CD1c-positive myeloid dendritic cell (primary cell): ENCODE measurements around the gene RNF2.
"Not testable (repeated sequence)": the region's sequence is repeated elsewhere in the genome, so short reads cannot be mapped to it uniquely, and the experiment has no call there.

Experiments
- DNase-seq: peaks from one replicate; pipeline ENCODE4 v3.0.0-alpha.2; 2016; ENCODE audit errors: extremely low spot score

RNF2 gene

GRCh38 chr1:185044981-185045813 is at the start of gene RNF2:
Gene RNF2, plus strand, starts transcription at chr1:185045558. Its CDS starts 41,996 bp downstream, at chr1:185087554.
- DNase-seq, result peak; percentile 88

GRCh38 chr1:184999974-185000373 is 45.4 kb upstream of the RNF2 start:
- not testable (repeated sequence) for DNase-seq

- not testable (repeated sequence) for DNase-seq
Observed at GRCh38 chr1:185001312-185001880, 44.0 kb upstream of the RNF2 start.

GRCh38 chr1:185008838-185009237 is 36.5 kb upstream of the RNF2 start:
- no peak for DNase-seq

GRCh38 chr1:185010361-185010760 is 35.0 kb upstream of the RNF2 start:
- no peak for DNase-seq

- peak; percentile 14 for DNase-seq
Observed at GRCh38 chr1:185014941-185015340, 30.4 kb upstream of the RNF2 start.

- no peak for DNase-seq
Observed at GRCh38 chr1:185015631-185016030, 29.7 kb upstream of the RNF2 start.

- DNase-seq, result no peak
Observed at GRCh38 chr1:185016880-185017279, 28.5 kb upstream of the RNF2 start.

GRCh38 chr1:185017338-185017737 is 28.0 kb upstream of the RNF2 start:
- DNase-seq, result peak; percentile 56

- no peak for DNase-seq
Observed at GRCh38 chr1:185017966-185018365, 27.4 kb upstream of the RNF2 start.

GRCh38 chr1:185027252-185027882 is 18.0 kb upstream of the RNF2 start:
- no peak for DNase-seq

- no peak for DNase-seq
Observed at GRCh38 chr1:185033686-185034085, 11.7 kb upstream of the RNF2 start.

- no peak for DNase-seq
Observed at GRCh38 chr1:185035258-185035657, 10.1 kb upstream of the RNF2 start.

- DNase-seq, result no peak
Observed at GRCh38 chr1:185038813-185039376, 6.5 kb upstream of the RNF2 start.

GRCh38 chr1:185039726-185040407 is 5.5 kb upstream of the RNF2 start:
- DNase-seq, result no peak

GRCh38 chr1:185040408-185040735 is 5.0 kb upstream of the RNF2 start:
- no peak for DNase-seq

- no peak for DNase-seq
Observed at GRCh38 chr1:185041742-185042141, 3.6 kb upstream of the RNF2 start.

- no peak for DNase-seq
Observed at GRCh38 chr1:185042737-185043136, 2.6 kb upstream of the RNF2 start.

GRCh38 chr1:185044387-185044786 is 971 bp upstream of the RNF2 start:
- DNase-seq, result no peak

GRCh38 chr1:185045814-185046492 is 595 bp downstream of the RNF2 start:
- peak; percentile 26 for DNase-seq

- no peak for DNase-seq
Observed at GRCh38 chr1:185046668-185047067, 1.3 kb downstream of the RNF2 start.

GRCh38 chr1:185049670-185050069 is 4.3 kb downstream of the RNF2 start:
- DNase-seq, result no peak
